ENCODE data around the gene TUT1. TPM values are rescaled to one million over a fixed set of nuclear protein-coding genes. Genes with fewer than 3 reads are reported as not detected.

The TUT1 gene
- total and polyA plus RNA-seq, 2 experiments from 2014 or later = 12.8 to 22.2 TPM

- H3K27me3 ChIP-seq (ENCODE audit: insufficient read depth) = no peaks in the 10 kb centered on the region
- TF ChIP-seq, protein P1, sequence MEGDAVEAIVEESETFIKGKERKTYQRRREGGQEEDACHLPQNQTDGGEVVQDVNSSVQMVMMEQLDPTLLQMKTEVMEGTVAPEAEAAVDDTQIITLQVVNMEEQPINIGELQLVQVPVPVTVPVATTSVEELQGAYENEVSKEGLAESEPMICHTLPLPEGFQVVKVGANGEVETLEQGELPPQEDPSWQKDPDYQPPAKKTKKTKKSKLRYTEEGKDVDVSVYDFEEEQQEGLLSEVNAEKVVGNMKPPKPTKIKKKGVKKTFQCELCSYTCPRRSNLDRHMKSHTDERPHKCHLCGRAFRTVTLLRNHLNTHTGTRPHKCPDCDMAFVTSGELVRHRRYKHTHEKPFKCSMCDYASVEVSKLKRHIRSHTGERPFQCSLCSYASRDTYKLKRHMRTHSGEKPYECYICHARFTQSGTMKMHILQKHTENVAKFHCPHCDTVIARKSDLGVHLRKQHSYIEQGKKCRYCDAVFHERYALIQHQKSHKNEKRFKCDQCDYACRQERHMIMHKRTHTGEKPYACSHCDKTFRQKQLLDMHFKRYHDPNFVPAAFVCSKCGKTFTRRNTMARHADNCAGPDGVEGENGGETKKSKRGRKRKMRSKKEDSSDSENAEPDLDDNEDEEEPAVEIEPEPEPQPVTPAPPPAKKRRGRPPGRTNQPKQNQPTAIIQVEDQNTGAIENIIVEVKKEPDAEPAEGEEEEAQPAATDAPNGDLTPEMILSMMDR (conservative IDR thresholded peaks at IDR 0.05; ENCODE audit: low read depth in 2 of 2) = no peak
- TF ChIP-seq CREB1 (CRISPR knock-in tag; IDR thresholded peaks at IDR 0.05; ENCODE audit: low read depth) (no peak), NANOG (IDR thresholded peaks at IDR 0.05; ENCODE audit: borderline replicate concordance) (no peak), REST (IDR thresholded peaks at IDR 0.05; ENCODE audit: unreplicated experiment) (no peak), EZH2 (IDR thresholded peaks at IDR 0.05; ENCODE audit: low read depth, unreplicated experiment) (no peak), JUNB (IDR thresholded peaks at IDR 0.05; ENCODE audit: unreplicated experiment) (no peak), EZH2phosphoT487 (IDR thresholded peaks at IDR 0.05; ENCODE audit: unreplicated experiment) (no peak), ZNF462 (CRISPR knock-in tag; IDR thresholded peaks at IDR 0.05) (no peak), STAT1 (IDR thresholded peaks at IDR 0.05; ENCODE audit: unreplicated experiment) (no peak)
- TF ChIP-seq, protein P2, sequence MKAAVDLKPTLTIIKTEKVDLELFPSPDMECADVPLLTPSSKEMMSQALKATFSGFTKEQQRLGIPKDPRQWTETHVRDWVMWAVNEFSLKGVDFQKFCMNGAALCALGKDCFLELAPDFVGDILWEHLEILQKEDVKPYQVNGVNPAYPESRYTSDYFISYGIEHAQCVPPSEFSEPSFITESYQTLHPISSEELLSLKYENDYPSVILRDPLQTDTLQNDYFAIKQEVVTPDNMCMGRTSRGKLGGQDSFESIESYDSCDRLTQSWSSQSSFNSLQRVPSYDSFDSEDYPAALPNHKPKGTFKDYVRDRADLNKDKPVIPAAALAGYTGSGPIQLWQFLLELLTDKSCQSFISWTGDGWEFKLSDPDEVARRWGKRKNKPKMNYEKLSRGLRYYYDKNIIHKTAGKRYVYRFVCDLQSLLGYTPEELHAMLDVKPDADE (IDR thresholded peaks at IDR 0.05) = no peak
- peaks cover 13% of the 10 kb centered on the region for H3K27me3 Mint-ChIP-seq (ENCODE audit: insufficient read depth, low read depth, poor library complexity)
- H2AFZ ChIP-seq = no peak overlapping the region
- H3K4me2 ChIP-seq = no peak overlapping the region
- no peaks in the 10 kb centered on the region for H3K9me3 Mint-ChIP-seq
- no peak overlapping the region for H3K27ac ChIP-seq (ENCODE audit: low read depth)
- H3K9me2 ChIP-seq (ENCODE audit: insufficient read depth) = no peaks in the 10 kb centered on the region
- H4K20me1 ChIP-seq (replicated peaks; ENCODE audit: insufficient read depth) = peaks cover 8% of the 10 kb centered on the region; the same call in 1 of the 2 replicates
- peaks cover 20% of the 10 kb centered on the region for H3F3A ChIP-seq (replicated peaks; ENCODE audit: low read depth)
- H3K79me2 ChIP-seq (replicated peaks; ENCODE audit: insufficient read depth) = peaks cover 14% of the 10 kb centered on the region
- DNase-seq (ENCODE audit: low spot score) = no peak
- H3K4me1 Mint-ChIP-seq = peaks cover 17% of the 10 kb centered on the region
- no peak for ATAC-seq
- H3K4me1 ChIP-seq (ENCODE audit: insufficient read depth) = peaks cover 15% of the 10 kb centered on the region
- H3K27ac Mint-ChIP-seq = 0 out of 2 replicates have a peak overlapping the region, but pooled peaks have one; percentile 48
- no peak overlapping the region for H3K4me3 Mint-ChIP-seq
- H3K36me3 Mint-ChIP-seq (ENCODE audit: low read depth) = peaks cover 52% of the 10 kb centered on the region
- no peak overlapping the region for H3K4me3 ChIP-seq
- H3K36me3 ChIP-seq (ENCODE audit: insufficient read depth) = peaks cover 5% of the 10 kb centered on the region
Observed at GRCh38 chr11:62577046-62577714, 14.1 kb downstream of the TUT1 start.

Data from GM23338 (cell line).